Kidney (tissue), 14 donors: Measurements from ENCODE around the gene ROCK2. TPM values are rescaled to one million over a fixed set of nuclear protein-coding genes. Genes with fewer than 3 reads are reported as not detected.

Experiments
- DNase-seq, 5 donors: peaks; one replicate each; pipeline ENCODE4 v3.0.0-alpha.2; 2013 to 2020
- FAIRE-seq: peaks from 2 replicates; lab custom pipeline; 2012; peaks lifted over from hg19 to GRCh38; lab: Jason Lieb, UNC
- H3K27ac ChIP-seq, 2 donors: one replicate each; pipeline ENCODE4 v1.7.0; 2013; ENCODE audit warnings: low read depth in 2 of 2, low read length in 2 of 2, inconsistent platforms in 1 of 2
- H3K27me3 ChIP-seq: one replicate; pipeline ENCODE4 v1.7.1; 2013; ENCODE audit warnings: low read length, inconsistent platforms; ENCODE audit not compliant: control insufficient read depth, insufficient read depth
- H3K36me3 ChIP-seq, 3 donors: one replicate each; pipeline versions ENCODE4 v1.7.0 to v1.7.1; 2013; ENCODE audit warnings: low read length in 3 of 3, control low read depth in 1 of 3, inconsistent platforms in 1 of 3; ENCODE audit not compliant: insufficient read depth in 3 of 3, control insufficient read depth in 2 of 3
- H3K4me1 ChIP-seq, 3 donors: one replicate each; pipeline versions ENCODE4 v1.7.0 to v1.7.1; 2013; ENCODE audit warnings: low read length in 3 of 3, inconsistent platforms in 1 of 3, low read depth in 1 of 3; ENCODE audit not compliant: control insufficient read depth in 2 of 3, insufficient read depth in 2 of 3
- H3K4me3 ChIP-seq, 3 donors: one replicate each; pipeline versions ENCODE4 v1.7.0 to v1.8.1; 2013; ENCODE audit warnings: low read length in 3 of 3, control low read depth in 1 of 3, inconsistent platforms in 1 of 3
- H3K9ac ChIP-seq, 3 donors: one replicate each; pipeline versions ENCODE4 v1.7.0 to v1.7.1; 2013; ENCODE audit warnings: low read length in 3 of 3, control low read depth in 1 of 3, inconsistent platforms in 1 of 3
- H3K9me3 ChIP-seq, 3 donors: one replicate each; pipeline versions ENCODE4 v1.7.0 to v1.7.1; 2013; ENCODE audit warnings: low read length in 3 of 3, control low read depth in 1 of 3, inconsistent platforms in 1 of 3; ENCODE audit not compliant: control insufficient read depth in 2 of 3, insufficient read depth in 1 of 3
- intact Hi-C: fragments of 100-400 bp; cut with DNase I; formaldehyde crosslinking; loops from one replicate; pipeline ENCODE4 v1.11.1; 2022
- polyA plus RNA-seq: library from polyadenylated mRNA; stranded (reverse); fragments of 350-450 nt; fragmentation: Illumina TruSeq; extraction: RNeasy Lipid Tissue Mini Kit (QIAGEN cat#74804); gene quantifications from one replicate; pipeline ENCODE4 v1.2.3, GENCODE V29; 2014; ENCODE audit warnings: low read depth, low replicate concordance; ENCODE audit not compliant: insufficient read depth
- total RNA-seq: library from RNA; stranded (reverse); fragmentation: NEBNext Ultra II Directional; extraction: Animal tissue kit (Norgen Biotek cat#: 25700); gene quantifications from one replicate; pipeline ENCODE4 v1.2.1, GENCODE V29; 2021
- TF ChIP-seq, protein P1 (sequence below): IDR thresholded peaks from 3 replicates; pipeline ENCODE4 v1.5.1; 2012; ENCODE audit warnings: mild to moderate bottlenecking, moderate library complexity, borderline replicate concordance; ENCODE audit not compliant: insufficient read depth; ENCODE audit errors: extremely low read depth
- donor health status: control.
- donor health status: control.
- donor health status: control.
- donor health status: control.
- donor health status: control.
- donor health status: DM: yes; HTN: yes; CAD: no.
- donor health status: Normal renal cell carcinoma (clear cell type).

ROCK2 gene
- total and polyA plus RNA-seq, 2 donors from 2014 or later, result 6.7 to 58.3 TPM

DNA sequence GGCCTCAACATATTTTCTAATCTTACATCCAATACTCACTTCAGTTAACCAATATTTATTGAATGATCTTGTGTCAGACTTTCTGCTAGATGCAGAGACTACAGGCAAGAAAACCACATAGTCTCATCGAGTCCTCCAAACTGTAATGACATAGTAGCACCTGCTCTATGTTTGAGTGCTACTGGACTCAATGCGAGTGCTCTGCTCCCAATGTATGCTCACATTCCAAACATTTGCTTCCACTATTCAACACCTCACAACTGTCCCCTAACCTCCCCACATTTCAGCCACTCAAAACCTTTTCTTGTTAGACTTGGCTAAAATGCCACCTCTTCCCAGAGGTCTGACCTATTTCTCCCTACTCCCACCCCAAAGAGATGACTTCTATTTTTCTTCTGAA is 124.0 kb downstream of the ROCK2 start:
- FAIRE-seq (no peak), DNase-seq (no peak)
- TF ChIP-seq, protein P1, sequence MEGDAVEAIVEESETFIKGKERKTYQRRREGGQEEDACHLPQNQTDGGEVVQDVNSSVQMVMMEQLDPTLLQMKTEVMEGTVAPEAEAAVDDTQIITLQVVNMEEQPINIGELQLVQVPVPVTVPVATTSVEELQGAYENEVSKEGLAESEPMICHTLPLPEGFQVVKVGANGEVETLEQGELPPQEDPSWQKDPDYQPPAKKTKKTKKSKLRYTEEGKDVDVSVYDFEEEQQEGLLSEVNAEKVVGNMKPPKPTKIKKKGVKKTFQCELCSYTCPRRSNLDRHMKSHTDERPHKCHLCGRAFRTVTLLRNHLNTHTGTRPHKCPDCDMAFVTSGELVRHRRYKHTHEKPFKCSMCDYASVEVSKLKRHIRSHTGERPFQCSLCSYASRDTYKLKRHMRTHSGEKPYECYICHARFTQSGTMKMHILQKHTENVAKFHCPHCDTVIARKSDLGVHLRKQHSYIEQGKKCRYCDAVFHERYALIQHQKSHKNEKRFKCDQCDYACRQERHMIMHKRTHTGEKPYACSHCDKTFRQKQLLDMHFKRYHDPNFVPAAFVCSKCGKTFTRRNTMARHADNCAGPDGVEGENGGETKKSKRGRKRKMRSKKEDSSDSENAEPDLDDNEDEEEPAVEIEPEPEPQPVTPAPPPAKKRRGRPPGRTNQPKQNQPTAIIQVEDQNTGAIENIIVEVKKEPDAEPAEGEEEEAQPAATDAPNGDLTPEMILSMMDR, result no peak
- no peak overlapping the region for H3K9ac ChIP-seq
- no peaks in the 10 kb centered on the region for H3K27me3 ChIP-seq
- intact Hi-C loops, result no loop called here
- H3K36me3 ChIP-seq, result peaks cover 3 to 28% (median 7%) of the 10 kb centered on the region in 3 donors
- H3K4me3 ChIP-seq, result no peak overlapping the region
- H3K27ac ChIP-seq, result no peak overlapping the region
- no peaks in the 10 kb centered on the region for H3K4me1 ChIP-seq
- H3K9me3 ChIP-seq, result no peaks in the 10 kb centered on the region

DNA sequence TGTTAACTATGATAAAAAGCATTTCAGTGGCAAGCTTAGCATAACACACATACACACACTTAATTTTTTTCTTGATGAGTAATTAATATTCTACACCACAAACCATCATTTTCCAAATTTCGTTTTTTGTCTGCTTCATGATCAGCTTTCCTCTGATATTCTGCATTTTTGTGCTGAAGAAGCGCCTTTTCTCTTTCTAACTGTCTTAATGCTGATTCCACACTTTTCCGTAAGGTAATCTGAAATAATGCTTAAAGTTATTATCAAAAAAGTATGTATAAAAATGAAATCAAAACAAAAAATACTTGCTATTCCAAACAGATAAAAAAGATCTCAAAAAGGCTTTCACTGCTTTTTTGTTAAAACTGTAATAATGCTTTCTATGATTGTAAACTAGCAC is 129.0 kb downstream of the ROCK2 start:
- Histone ChIP-seq H3K27me3 (no peaks in the 10 kb centered on the region), H3K9me3 (no peaks in the 10 kb centered on the region), H3K4me3 (no peak overlapping the region), H3K4me1 (no peaks in the 10 kb centered on the region), H3K9ac (no peak overlapping the region), H3K27ac (no peak overlapping the region), H3K36me3 (peaks cover 3 to 37% (median 12%) of the 10 kb centered on the region in 3 donors)
- FAIRE-seq (no peak), DNase-seq (no peak)
- TF ChIP-seq, protein P1, result no peak
- intact Hi-C loops, result no loop called here

DNA sequence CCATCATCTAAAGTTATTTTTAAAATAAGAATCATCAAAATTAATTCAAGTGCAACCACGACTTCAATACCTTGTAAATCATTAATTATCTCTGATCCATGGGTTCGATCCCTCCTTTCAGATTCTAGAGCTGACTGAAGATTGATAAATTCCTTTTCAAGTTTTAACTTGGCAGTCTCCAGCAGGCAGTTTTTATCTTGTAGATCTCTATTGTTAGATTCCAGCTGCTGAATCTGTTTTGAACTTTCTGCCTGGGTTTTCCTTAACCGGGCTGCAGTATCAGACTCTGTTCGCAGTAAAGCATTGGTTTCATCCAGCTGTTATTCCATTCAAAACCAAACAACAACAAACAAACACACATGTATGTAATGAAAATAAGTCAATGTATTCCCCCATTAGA is 129.7 kb downstream of the ROCK2 start:
- intact Hi-C loops, result no loop called here
- FAIRE-seq (no peak), DNase-seq (peak in 1 of 5 donors; percentile 4)
- H3K9me3 ChIP-seq, result no peaks in the 10 kb centered on the region
- H3K4me1 ChIP-seq, result no peaks in the 10 kb centered on the region
- no peak overlapping the region for H3K27ac ChIP-seq
- H3K9ac ChIP-seq, result no peak overlapping the region
- no peaks in the 10 kb centered on the region for H3K27me3 ChIP-seq
- TF ChIP-seq, protein P1, result no peak
- H3K4me3 ChIP-seq, result no peak overlapping the region
- H3K36me3 ChIP-seq, result peaks cover 3 to 37% (median 11%) of the 10 kb centered on the region in 3 donors

DNA sequence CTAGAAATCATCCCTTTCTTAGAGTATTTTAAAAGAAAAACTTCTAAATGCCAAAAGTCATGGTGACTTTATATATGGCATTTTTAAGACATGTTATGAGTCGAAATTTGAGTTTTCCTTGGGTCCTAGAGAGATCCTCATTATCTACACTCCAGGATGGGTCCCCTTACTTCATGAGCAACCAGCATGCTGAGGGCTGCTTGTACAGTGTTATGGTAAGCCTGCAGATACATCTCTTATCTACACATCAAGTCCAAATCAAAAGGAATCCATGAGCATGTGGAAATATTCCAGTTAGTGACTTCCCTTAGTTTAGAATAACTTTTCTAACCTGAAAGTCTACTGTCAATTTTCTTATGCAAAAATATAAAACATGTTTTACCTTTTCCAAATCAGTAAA is 130.5 kb downstream of the ROCK2 start:
- FAIRE-seq, result no peak

More for the DNA sequence above, 130.5 kb downstream of the ROCK2 start:
- peaks cover 3 to 33% (median 11%) of the 10 kb centered on the region in 3 donors for H3K36me3 ChIP-seq
- no peaks in the 10 kb centered on the region for H3K9me3 ChIP-seq
- intact Hi-C loops, result no loop called here
- TF ChIP-seq, protein P1, result no peak
- H3K4me1 ChIP-seq, result no peaks in the 10 kb centered on the region
- DNase-seq, result no peak
- no peak overlapping the region for H3K4me3 ChIP-seq
- H3K9ac ChIP-seq, result no peak overlapping the region
- no peak overlapping the region for H3K27ac ChIP-seq
- H3K27me3 ChIP-seq, result no peaks in the 10 kb centered on the region
